GM19372 (cell line): ENCODE results near the gene GDF11.
"Not testable (repeated sequence)": the region's sequence is repeated elsewhere in the genome, so short reads cannot be mapped to it uniquely, and the experiment has no call there.

Experiments
- ATAC-seq: cut with Tn5 transposase; IDR thresholded peaks from one replicate; pipeline ENCODE4 v1.9.1; 2021; ENCODE audit warnings: mild to moderate bottlenecking, low read depth, moderate library complexity; ENCODE audit not compliant: unreplicated experiment

GDF11 gene

GRCh38 chr12:55737581-55738122 is 5.3 kb upstream of the GDF11 start:
- no peak for ATAC-seq

- peak; percentile 68 for ATAC-seq
Observed at GRCh38 chr12:55738123-55739024, 4.5 kb upstream of the GDF11 start.

- ATAC-seq: no peak
Observed at GRCh38 chr12:55739025-55739378, 3.9 kb upstream of the GDF11 start.

GRCh38 chr12:55741931-55742680 is 816 bp upstream of the GDF11 start:
- ATAC-seq: no peak

- peak; percentile 53 for ATAC-seq
Observed at GRCh38 chr12:55743406-55744339, 751 bp downstream of the GDF11 start.

GRCh38 chr12:55744340-55745030 is 1.6 kb downstream of the GDF11 start:
- no peak for ATAC-seq

- no peak for ATAC-seq
Observed at GRCh38 chr12:55745361-55746173, 2.6 kb downstream of the GDF11 start.

- ATAC-seq: no peak
Observed at GRCh38 chr12:55746174-55746912, 3.4 kb downstream of the GDF11 start.

GRCh38 chr12:55746913-55747231 is 4.0 kb downstream of the GDF11 start:
- ATAC-seq: no peak

- ATAC-seq: no peak
Observed at GRCh38 chr12:55748230-55748993, 5.5 kb downstream of the GDF11 start.

- ATAC-seq: no peak
Observed at GRCh38 chr12:55755246-55755645, 12.3 kb downstream of the GDF11 start.

- no peak for ATAC-seq
Observed at GRCh38 chr12:55757701-55758100, 14.8 kb downstream of the GDF11 start.

- ATAC-seq: not testable (repeated sequence)
Observed at GRCh38 chr12:55758575-55758974, 15.7 kb downstream of the GDF11 start.

GRCh38 chr12:55760663-55761062 is 17.7 kb downstream of the GDF11 start:
- no peak for ATAC-seq

GRCh38 chr12:55762646-55763045 is 19.7 kb downstream of the GDF11 start:
- ATAC-seq: no peak

GRCh38 chr12:55765736-55766290 is 22.9 kb downstream of the GDF11 start:
- ATAC-seq: no peak

GRCh38 chr12:55767156-55767555 is 24.2 kb downstream of the GDF11 start:
- no peak for ATAC-seq
